Liver (tissue), 3 donors: ENCODE measurements around the gene MOSPD2.

Source experiments
- ATF3 ChIP-seq: IDR thresholded peaks from 2 replicates; pipeline ENCODE4 v1.6.1; 2016; ENCODE audit warnings: antibody characterized with exemption
- CTCF ChIP-seq: fragments of 150-350 bp; IDR thresholded peaks from 2 replicates; pipeline ENCODE4 v1.5.1; 2017; ENCODE audit warnings: improper control_type of control experiment, low read depth, low read length; ENCODE audit not compliant: missing input control
- EGR1 ChIP-seq, 2 donors: IDR thresholded peaks; 2 replicates each; pipeline ENCODE4 v1.6.1; 2016 to 2018; ENCODE audit warnings: antibody characterized with exemption in 2 of 2, low read depth in 2 of 2
- FOXA1 ChIP-seq: IDR thresholded peaks from 2 replicates; pipeline ENCODE4 v1.6.1; 2016; ENCODE audit warnings: antibody characterized with exemption
- HNF4G ChIP-seq: IDR thresholded peaks from 2 replicates; pipeline ENCODE4 v1.6.1; 2016; ENCODE audit warnings: antibody characterized with exemption
- MAX ChIP-seq: IDR thresholded peaks from 2 replicates; pipeline ENCODE4 v1.6.1; 2016; ENCODE audit warnings: antibody characterized with exemption
- RAD21 ChIP-seq, 2 donors: IDR thresholded peaks; 2 replicates each; pipeline ENCODE4 v1.6.1; 2016; ENCODE audit warnings: antibody characterized with exemption in 2 of 2, mild to moderate bottlenecking in 2 of 2
- REST ChIP-seq: IDR thresholded peaks from 2 replicates; pipeline ENCODE4 v1.6.1; 2016; ENCODE audit warnings: antibody characterized with exemption, mild to moderate bottlenecking
- RXRA ChIP-seq, 2 donors: IDR thresholded peaks; 2 replicates each; pipeline ENCODE4 v1.6.1; 2017 to 2018; ENCODE audit warnings: antibody characterized with exemption in 2 of 2, mild to moderate bottlenecking in 1 of 2
- SP1 ChIP-seq: IDR thresholded peaks from 2 replicates; pipeline ENCODE4 v1.6.1; 2018; ENCODE audit warnings: antibody characterized with exemption, mild to moderate bottlenecking
- TAF1 ChIP-seq: conservative IDR thresholded peaks from 2 replicates; pipeline ENCODE4 v1.6.1; 2016; ENCODE audit warnings: antibody characterized with exemption, mild to moderate bottlenecking
- ZBTB33 ChIP-seq: IDR thresholded peaks from 2 replicates; pipeline ENCODE4 v1.6.1; 2016; ENCODE audit warnings: antibody characterized with exemption
- donor health status: healthy.
- donor health status: healthy.

- TF ChIP-seq TAF1 (no peak), CTCF (no peak), MAX (no peak), REST (no peak), RXRA (IDR thresholded peaks at IDR 0.05) (no peak), SP1 (no peak), HNF4G (no peak), RAD21 (IDR thresholded peaks at IDR 0.05) (no peak), ATF3 (no peak), FOXA1 (no peak), EGR1 (IDR thresholded peaks at IDR 0.05; ENCODE audit: low read depth in 2 of 2) (no peak), ZBTB33 (no peak)
Observed at GRCh38 chrX:14865201-14865600, 8.0 kb upstream of the MOSPD2 start.
